IPS DF 19.7 (cell line): ENCODE measurements around the gene EMILIN3.

Experiments
- DNase-seq: peaks from one replicate; pipeline ENCODE4 v3.0.0-alpha.2; 2013; ENCODE audit warnings: low read depth, low spot score

EMILIN3 gene

GRCh38 chr20:41364967-41365765, 1.5 kb downstream of the EMILIN3 start:
- no peak for DNase-seq

DNA sequence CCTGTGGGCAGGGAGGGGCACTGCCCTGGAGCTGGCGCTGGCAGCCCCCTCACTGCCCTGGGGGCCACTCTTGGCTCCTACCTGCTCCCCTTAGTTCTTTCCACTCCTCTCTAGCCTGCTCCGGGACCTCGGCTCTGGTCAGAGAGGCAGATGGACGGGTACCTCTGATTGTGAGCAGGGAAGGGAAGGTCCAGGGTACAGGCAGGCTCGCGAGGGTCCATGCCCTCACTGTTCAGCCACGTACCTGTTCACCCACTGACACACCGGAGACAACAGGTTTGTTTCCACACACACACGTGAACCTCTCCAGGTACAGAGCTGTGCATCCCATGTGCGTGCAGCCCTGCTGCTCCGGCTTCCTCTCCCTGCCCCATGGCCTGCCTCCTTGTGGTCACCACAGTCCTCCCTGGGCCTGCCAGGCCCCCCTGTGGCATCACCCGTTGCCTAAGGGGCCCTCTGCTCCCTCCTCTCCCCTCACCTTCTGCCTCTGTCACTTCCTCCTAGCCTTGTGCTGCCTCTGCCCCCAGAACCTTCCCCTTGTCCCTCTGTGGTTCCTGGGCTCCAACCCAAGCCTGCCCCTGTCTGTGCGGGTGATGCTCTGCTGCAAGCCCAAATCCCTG, 2.3 kb downstream of the EMILIN3 start:
- no peak for DNase-seq

DNA sequence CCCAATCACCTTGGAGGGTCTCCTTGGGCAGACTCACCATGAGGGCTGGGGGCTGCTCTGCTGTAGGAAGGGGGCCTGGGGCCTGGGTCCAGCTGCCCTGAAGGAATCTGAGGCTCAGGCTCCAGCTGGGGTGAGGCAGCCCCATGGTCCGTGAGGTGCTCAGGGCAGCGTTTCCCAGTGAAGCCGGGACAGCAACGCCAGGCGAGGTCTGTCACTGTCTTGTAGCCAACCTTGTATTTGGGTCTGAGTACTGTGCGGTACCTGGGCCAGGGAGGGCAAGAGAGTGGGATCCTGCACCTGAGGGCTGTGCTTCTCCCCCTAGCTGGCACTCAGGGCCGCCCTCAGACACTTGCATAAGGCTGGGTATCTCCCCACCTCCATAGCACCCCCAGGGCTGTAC, 3.0 kb downstream of the EMILIN3 start:
- DNase-seq: no peak

DNA sequence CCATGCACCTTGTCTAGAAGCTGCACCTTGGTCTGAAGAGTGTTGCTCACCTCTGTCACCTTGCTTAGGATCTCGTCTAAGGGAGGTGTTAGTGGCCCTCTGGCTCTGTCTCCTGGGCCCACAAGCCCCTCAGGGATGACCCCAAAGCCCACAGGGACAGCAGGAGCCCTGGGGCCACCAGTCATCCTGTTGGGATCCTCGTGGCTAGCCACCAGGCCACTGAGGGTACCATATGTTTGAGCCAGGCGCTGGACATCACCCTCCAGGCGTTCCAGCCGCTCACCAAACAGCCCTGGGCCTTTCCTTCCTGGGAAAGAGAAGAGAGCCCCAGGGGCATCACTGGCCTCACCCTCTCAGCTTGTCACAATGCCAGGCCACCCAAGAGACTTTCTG, 3.9 kb downstream of the EMILIN3 start:
- no peak for DNase-seq

GRCh38 chr20:41361757-41362747, 4.6 kb downstream of the EMILIN3 start:
- DNase-seq: no peak

DNA sequence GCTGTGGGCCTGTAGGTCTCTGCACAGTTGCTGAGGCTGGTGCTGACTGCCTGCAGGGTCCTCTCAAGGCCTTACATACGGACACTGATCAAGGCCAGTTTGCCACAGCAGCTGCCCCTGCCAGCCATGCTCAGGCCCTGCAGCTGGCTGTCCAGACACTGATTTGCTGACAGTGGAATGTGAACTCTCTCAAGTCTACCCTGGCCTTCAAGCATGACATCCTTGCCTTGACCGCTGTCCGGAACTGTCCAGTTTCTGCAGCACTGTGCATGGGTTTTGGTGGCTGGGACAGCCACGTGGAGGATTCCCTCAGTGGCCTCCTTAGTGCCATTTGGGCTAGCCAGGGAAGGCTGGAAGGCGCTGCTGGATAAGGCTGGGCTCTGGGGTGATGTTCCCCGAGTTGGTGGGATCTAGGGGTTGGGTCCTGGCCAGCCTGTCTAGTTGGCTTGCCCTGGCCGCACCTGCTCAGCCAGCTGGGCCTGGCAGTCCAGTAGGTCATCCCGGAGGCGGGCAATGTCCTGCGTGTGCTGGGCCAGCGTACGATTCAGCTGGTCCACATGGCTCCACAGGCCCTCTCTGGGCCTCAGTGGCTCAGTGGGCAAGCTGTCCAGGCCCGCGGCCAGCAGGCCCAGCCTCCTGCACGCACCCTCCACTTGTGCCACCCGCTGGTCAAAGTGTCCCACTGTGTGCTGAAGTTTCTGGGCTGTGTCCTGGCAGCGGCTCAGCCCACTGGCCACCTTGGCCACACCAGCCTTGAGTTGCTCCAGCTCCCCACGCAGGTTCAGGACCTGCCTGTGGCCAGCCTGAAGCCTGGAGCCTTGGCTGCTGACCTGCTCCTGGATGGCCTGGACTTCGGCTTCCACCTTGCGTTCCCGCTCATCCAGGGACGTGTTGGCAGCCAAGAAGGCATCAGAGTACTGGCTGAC, 5.5 kb downstream of the EMILIN3 start:
- DNase-seq: no peak

DNA sequence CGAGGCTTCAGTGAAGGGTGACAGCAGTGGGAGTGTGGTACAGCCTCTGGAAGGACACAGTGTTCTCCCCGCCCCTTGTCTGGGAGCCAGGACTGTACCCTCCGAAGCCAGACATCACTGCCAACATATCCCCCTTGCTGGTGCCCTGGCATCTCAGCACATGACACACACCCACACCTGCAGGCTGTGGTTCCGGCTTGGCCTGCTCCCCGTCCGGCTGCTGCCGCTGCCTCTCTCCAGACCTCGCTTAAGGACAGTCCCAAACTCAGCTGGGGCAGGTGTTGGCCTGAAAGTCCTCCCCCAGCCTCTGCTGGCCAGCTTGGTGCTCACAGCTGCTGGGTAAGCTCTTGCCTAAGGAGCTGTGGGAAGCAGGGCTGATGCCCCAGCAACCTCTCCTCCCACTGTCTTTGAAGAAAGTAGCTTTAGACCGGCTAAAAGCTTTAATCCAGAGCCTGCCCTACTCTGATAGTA, 7.0 kb downstream of the EMILIN3 start:
- no peak for DNase-seq

- DNase-seq: no peak
These were observed 7.9 kb downstream of the EMILIN3 start for GRCh38 chr20:41358717-41359116.

GRCh38 chr20:41358230-41358629, 8.4 kb downstream of the EMILIN3 start:
- DNase-seq: no peak

DNA sequence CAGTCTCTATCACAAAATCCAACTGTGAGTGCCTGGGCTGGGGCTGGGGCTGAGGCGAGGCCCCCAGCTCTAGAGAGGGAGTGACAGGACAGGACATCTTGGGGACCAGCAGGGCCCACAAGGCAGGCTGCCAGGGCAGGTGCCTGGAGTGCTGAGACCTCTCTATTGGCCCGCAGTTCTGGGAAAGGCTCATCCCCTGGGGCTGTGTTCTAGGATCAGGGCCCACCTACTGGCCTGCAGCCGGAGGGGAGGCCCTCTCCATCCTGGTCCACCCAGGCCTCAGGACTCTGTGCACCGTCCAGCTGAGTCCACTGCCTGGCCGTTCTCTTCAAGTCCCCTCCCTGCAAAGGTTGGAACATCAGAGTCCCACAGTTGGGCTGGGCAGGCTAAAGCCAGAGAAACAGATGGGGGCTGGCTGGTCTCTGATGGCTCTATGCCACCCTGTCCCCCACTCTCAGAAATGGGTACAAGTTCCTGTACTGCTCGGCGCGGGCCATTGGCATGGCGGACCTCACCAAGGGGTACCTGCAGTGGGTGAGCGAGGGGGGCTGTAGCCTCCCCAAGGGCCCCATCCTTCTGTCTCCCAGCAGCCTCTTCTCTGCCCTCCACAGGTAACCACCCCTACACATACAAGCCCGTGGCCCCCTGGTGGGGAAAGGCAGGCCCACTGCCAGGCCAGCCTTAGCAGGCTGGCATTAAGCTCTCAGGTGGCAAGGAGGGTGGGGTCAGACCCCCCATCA, 9.0 kb downstream of the EMILIN3 start:
- no peak for DNase-seq

DNA sequence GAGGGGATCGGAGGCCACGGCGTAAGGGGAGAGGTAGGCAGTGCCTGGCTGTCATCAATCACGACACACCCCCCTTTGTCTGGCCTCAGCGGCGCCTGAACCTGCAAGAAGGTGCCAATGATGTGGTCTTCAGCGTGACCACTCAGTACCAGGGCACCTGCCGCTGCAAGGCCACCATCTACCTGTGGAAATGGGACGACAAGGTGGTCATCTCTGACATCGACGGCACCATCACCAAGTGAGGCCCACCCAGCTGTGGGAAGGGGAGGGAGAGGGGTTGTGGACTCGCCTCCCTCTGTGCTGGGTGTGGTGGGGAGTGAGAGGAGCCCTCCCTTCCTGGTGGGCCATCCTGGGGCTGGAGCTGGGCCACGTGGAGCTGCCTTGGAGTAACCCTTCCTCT, 9.7 kb downstream of the EMILIN3 start:
- DNase-seq: no peak

DNA sequence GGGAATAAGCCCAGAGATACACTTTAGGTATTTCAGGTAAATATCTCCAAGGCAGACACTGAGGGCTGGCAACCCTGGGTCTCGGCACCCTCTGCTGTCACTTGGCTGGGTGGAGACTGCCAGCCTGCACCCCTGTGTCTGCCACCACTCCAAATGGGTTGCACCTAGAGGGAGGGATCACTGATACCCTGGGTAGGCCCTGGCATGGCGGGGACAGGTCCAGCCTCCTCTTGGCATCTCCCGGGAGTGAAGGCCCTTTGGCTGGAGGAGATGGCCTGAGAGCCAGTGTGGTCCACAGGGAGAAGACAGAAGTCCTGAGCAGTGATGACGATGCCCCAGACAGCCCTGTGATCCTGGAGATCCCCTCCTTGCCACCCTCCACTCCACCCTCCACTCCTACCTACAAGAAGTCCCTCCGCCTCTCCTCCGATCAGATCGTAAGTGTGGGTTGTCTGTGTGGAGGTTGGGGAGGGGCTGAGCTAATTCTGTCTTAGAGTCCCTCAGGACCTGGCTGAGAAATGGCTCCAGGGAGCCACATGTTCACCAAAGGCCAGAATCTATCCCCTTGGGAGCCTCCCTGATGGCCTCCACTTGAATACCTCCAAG, 10.9 kb downstream of the EMILIN3 start:
- no peak for DNase-seq

- DNase-seq: no peak
These were observed 11.4 kb downstream of the EMILIN3 start for GRCh38 chr20:41355192-41355591.

DNA sequence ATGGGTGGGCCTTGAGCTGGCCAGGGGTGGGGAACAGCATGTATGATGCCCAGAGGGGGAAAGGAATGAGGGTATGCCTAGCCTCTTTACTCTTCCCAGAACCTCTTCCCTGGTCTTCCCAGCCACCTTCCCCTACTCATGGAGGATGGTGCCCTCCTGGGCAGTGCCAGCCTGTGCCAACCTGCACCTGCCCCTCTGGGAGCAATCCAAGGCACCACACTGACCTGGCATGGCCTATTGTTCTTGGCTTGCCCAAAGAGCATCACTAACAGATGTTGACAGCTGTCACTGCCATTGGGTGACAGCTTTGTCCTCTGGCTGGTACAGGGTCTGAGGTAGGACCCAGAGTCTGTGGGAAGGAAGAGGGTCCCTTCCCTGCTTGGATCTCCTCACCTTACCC, 13.1 kb downstream of the EMILIN3 start:
- no peak for DNase-seq

- DNase-seq: no peak
These were observed 14.0 kb downstream of the EMILIN3 start for GRCh38 chr20:41352666-41353065.

- no peak for DNase-seq
These were observed 14.5 kb downstream of the EMILIN3 start for GRCh38 chr20:41352106-41352505.

DNA sequence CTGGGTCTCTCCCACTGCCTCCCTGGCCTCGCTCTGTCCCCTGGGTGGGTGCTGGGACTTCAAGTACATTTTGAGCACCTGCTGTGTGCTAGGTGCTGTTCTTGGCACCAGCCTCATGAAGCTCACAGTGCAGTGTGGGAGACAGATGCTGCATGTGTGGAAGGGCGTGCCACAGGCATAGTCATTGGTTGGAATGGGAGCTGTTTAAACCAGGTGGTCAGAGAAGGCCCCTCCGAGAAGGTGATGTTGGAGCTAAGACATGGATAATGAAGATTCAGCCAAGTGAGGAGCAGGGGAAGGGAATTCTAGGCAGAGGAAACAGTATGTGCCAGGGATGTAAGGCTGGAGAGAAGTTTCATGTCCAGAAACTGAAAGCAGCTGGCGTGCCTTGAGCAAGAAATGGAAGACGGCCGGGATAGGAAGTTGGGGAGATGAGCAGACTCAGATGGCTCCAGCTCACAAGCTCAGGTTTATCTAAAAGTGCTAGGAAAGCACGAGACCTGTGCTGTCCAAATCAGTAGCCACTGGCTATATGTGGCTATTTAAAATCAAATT, 16.1 kb downstream of the EMILIN3 start:
- DNase-seq: no peak

DNA sequence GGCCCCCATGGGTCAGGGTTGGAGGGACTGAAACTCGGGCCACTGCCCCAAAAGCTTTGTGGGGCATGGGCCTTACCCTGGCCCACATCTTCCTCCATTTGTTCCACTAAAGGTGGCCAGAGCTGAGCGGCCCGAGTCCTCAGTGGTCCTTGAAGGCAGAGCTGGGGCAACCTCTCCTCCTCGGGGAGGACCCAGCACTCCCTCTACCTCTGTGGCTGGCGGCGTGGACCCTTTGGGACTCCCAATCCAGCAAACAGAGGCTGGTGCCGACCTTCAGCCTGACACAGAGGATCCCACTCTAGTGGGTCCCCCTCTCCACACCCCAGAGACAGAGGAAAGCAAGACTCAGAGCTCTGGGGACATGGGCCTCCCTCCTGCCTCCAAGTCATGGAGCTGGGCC, 16.7 kb downstream of the EMILIN3 start:
- no peak for DNase-seq

DNA sequence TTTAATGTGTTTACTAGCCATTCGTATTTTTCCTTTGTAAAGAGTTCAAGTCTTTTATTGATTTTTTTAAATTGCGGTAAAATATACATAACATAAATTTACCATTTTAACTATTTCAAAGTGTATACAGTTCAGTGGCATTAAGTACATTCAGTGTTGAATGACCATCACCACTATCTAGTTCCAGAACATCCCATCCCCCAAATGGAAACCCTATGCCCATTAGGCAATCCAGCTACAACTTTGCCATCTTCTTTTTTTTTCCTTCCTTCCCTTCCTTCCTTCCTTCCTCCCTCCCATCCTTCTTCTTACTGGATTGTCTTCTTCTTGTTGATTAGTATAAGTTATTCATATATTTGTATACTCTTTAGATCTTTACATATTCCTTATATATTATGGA, 17.4 kb downstream of the EMILIN3 start:
- DNase-seq: no peak
